SK-N-SH (cell line): ENCODE data around the gene SLC16A12. TPM values are rescaled to one million over a fixed set of nuclear protein-coding genes. Genes with fewer than 3 reads are reported as not detected.

ENCODE experiments used
- CTCF ChIA-PET: fragments of 300-600, 350-600 bp; formaldehyde crosslinking; extraction: SDS; loops from one replicate; lab custom pipeline; 2021; lab: Yijun Ruan, JAX
- POLR2A ChIA-PET: fragments of 350-600 bp; sonication (Branson Sonifier 250); formaldehyde crosslinking; extraction: SDS; loops from one replicate; lab custom pipeline; 2020; ENCODE audit warnings: antibody characterized with exemption, inconsistent platforms; lab: Yijun Ruan, JAX
- DNase-seq: peaks from one replicate; pipeline ENCODE4 v3.0.0; 2012
- H2AFZ ChIP-seq: fragments of 200-600 bp; sonication (generic); 2 replicates; pipeline ENCODE4 v1.8.1; 2016; ENCODE audit warnings: antibody characterized with exemption, mild to moderate bottlenecking, low read depth
- H3F3A ChIP-seq: fragments of 200-600 bp; sonication (generic); replicated peaks from 2 replicates; pipeline ENCODE3; 2016; ENCODE audit warnings: antibody characterized with exemption, mild to moderate bottlenecking; ENCODE audit not compliant: insufficient read depth
- H3K27ac ChIP-seq, 2 experiments: fragments of 200-500 bp in 1 of 2; fragments of 200-600 bp in 1 of 2; sonication (Bioruptor generic) in 1 of 2; sonication (generic), shearing (Covaris generic) in 1 of 2; 2 replicates each; pipeline versions ENCODE4 v1.5.1 to v1.6.1; 2014 to 2016; ENCODE audit warnings: low read depth in 2 of 2, inconsistent platforms in 1 of 2, low read length in 1 of 2, mild to moderate bottlenecking in 1 of 2, mixed read lengths in 1 of 2
- H3K27me3 ChIP-seq: fragments of 200-600 bp; sonication (generic), shearing (Covaris generic); 2 replicates; pipeline ENCODE4 v1.6.1; 2016; ENCODE audit warnings: mixed run types; ENCODE audit not compliant: insufficient read depth
- H3K36me3 ChIP-seq, 2 experiments: fragments of 200-500 bp in 1 of 2; fragments of 200-600 bp in 1 of 2; sonication (Bioruptor generic) in 1 of 2; sonication (generic) in 1 of 2; replicated peaks in 1 of 2; 2 replicates each; pipeline versions ENCODE3 to v1.5.1; 2014 to 2016; ENCODE audit warnings: low read length in 1 of 2, mild to moderate bottlenecking in 1 of 2; ENCODE audit not compliant: insufficient read depth in 2 of 2, control insufficient read depth in 1 of 2
- H3K4me1 ChIP-seq, 2 experiments: fragments of 200-500 bp in 1 of 2; fragments of 200-600 bp in 1 of 2; sonication (Bioruptor generic) in 1 of 2; sonication (generic), shearing (Covaris generic) in 1 of 2; 2 replicates each; pipeline versions ENCODE4 v1.5.1 to v1.6.1; 2014 to 2016; ENCODE audit warnings: low read depth in 1 of 2, low read length in 1 of 2, mixed run types in 1 of 2; ENCODE audit not compliant: insufficient read depth in 2 of 2, control insufficient read depth in 1 of 2
- H3K4me2 ChIP-seq: fragments of 200-600 bp; sonication (generic), shearing (Covaris generic); 2 replicates; pipeline ENCODE4 v1.6.1; 2017; ENCODE audit warnings: mixed run types
- H3K4me3 ChIP-seq, 2 experiments: fragments of 200-500 bp in 1 of 2; fragments of 200-600 bp in 1 of 2; sonication (Bioruptor generic) in 1 of 2; sonication (generic), shearing (Covaris generic) in 1 of 2; 2 replicates each; pipeline versions ENCODE4 v1.5.1 to v1.8.1; 2014 to 2016; ENCODE audit warnings: low read depth in 2 of 2, inconsistent platforms in 1 of 2, low read length in 1 of 2, mild to moderate bottlenecking in 1 of 2, mixed read lengths in 1 of 2, moderate library complexity in 1 of 2
- H3K79me2 ChIP-seq: fragments of 200-600 bp; sonication (generic); 2 replicates; pipeline ENCODE4 v1.8.1; 2017; ENCODE audit warnings: mild to moderate bottlenecking; ENCODE audit not compliant: insufficient read depth
- H3K9ac ChIP-seq: fragments of 200-600 bp; sonication (generic); 2 replicates; pipeline ENCODE4 v1.6.1; 2017; ENCODE audit warnings: mixed run types
- H3K9me2 ChIP-seq: fragments of 200-600 bp; sonication (generic); 2 replicates; pipeline ENCODE4 v1.6.1; 2017; ENCODE audit warnings: mixed run types
- H3K9me3 ChIP-seq: fragments of 200-600 bp; sonication (generic); 2 replicates; pipeline ENCODE4 v1.6.1; 2017; ENCODE audit warnings: mixed run types, mild to moderate bottlenecking, moderate library complexity
- H4K20me1 ChIP-seq: fragments of 200-600 bp; sonication (generic); 2 replicates; pipeline ENCODE4 v1.6.1; 2017; ENCODE audit warnings: mild to moderate bottlenecking, mixed run types; ENCODE audit not compliant: insufficient read depth
- CTCF ChIP-seq: fragments of 200-600 bp; sonication (generic); IDR thresholded peaks from 2 replicates; pipeline ENCODE4 v1.6.1; 2017; ENCODE audit warnings: antibody characterized with exemption, mild to moderate bottlenecking, moderate library complexity
- EP300 ChIP-seq, 2 experiments: IDR thresholded peaks; 2 replicates each; pipeline versions ENCODE4 v1.4.0 to v1.6.1; 2012; ENCODE audit warnings: borderline replicate concordance in 1 of 2, low read depth in 1 of 2, low read length in 1 of 2
- EZH2phosphoT487 ChIP-seq: fragments of 200-600 bp; sonication (generic); IDR thresholded peaks from 2 replicates; pipeline ENCODE4 v1.6.1; 2017; ENCODE audit warnings: low read depth, mixed run types, mild to moderate bottlenecking, antibody characterized with exemption, moderate library complexity, borderline replicate concordance
- FOSL2 ChIP-seq: IDR thresholded peaks from 2 replicates; pipeline ENCODE4 v1.4.0; 2012; ENCODE audit warnings: low read depth, mild to moderate bottlenecking, moderate library complexity, borderline replicate concordance
- FOXM1 ChIP-seq: IDR thresholded peaks from 2 replicates; pipeline ENCODE4 v1.4.0; 2012; ENCODE audit warnings: low read depth, mild to moderate bottlenecking
- GABPA ChIP-seq: IDR thresholded peaks from 2 replicates; pipeline ENCODE4 v1.4.0; 2012; ENCODE audit warnings: low read depth, mild to moderate bottlenecking
- IRF3 ChIP-seq: fragments of 150-350 bp; IDR thresholded peaks from 2 replicates; pipeline ENCODE4 v1.6.1; 2016; ENCODE audit warnings: mild to moderate bottlenecking, low read depth, low read length
- MEF2A ChIP-seq: IDR thresholded peaks from 2 replicates; pipeline ENCODE4 v1.4.0; 2012; ENCODE audit warnings: low read depth, borderline replicate concordance
- MXI1 ChIP-seq: IDR thresholded peaks from 2 replicates; pipeline ENCODE4 v1.6.1; 2012; ENCODE audit warnings: mild to moderate bottlenecking, low read depth, low read length, improper control_type of control experiment
- NFIC ChIP-seq: IDR thresholded peaks from 2 replicates; pipeline ENCODE4 v1.4.0; 2012; ENCODE audit warnings: borderline replicate concordance
- POLR2AphosphoS5 ChIP-seq: IDR thresholded peaks from 2 replicates; pipeline ENCODE4 v1.6.1; 2012; ENCODE audit warnings: low read depth, low read length
- RAD21 ChIP-seq: IDR thresholded peaks from 2 replicates; pipeline ENCODE4 v1.6.1; 2012; ENCODE audit warnings: mild to moderate bottlenecking, low read length
- RXRA ChIP-seq: IDR thresholded peaks from 2 replicates; pipeline ENCODE4 v1.4.0; 2012; ENCODE audit warnings: low read depth, mild to moderate bottlenecking, borderline replicate concordance
- SMC3 ChIP-seq: IDR thresholded peaks from 2 replicates; pipeline ENCODE4 v1.6.1; 2012; ENCODE audit warnings: low read depth, low read length, improper control_type of control experiment
- TAF1 ChIP-seq: IDR thresholded peaks from 2 replicates; pipeline ENCODE4 v1.6.1; 2012; ENCODE audit warnings: low read depth, mild to moderate bottlenecking, low read length, moderate library complexity, borderline replicate concordance
- TEAD4 ChIP-seq: IDR thresholded peaks from 2 replicates; pipeline ENCODE4 v1.4.0; 2012; ENCODE audit warnings: mild to moderate bottlenecking, borderline replicate concordance; ENCODE audit not compliant: insufficient read depth
- USF2 ChIP-seq: fragments of 150-350 bp; IDR thresholded peaks from 2 replicates; pipeline ENCODE4 v1.6.1; 2017; ENCODE audit warnings: antibody characterized with exemption, low read length, low read depth, borderline replicate concordance
- YY1 ChIP-seq: IDR thresholded peaks from 2 replicates; pipeline ENCODE4 v1.4.0; 2012; ENCODE audit warnings: low read depth, mild to moderate bottlenecking
- WGBS: methylation state at CpG from one replicate; pipeline ENCODE4 v1.1.6; 2017; ENCODE audit warnings: low lambda C conversion rate; 5-methylcytosine and 5-hydroxymethylcytosine counted together
- polyA plus RNA-seq, 3 experiments: library from polyadenylated mRNA; depleted of rRNA; stranded (reverse); fragments of >200 nt; gene quantifications; 2 replicates each; pipeline ENCODE4 v1.2.3, GENCODE V29; 2012

The SLC16A12 gene
- polyA plus RNA-seq, 1 of the 3 experiments (the other 2 are of a cell fraction), result 0.13 TPM

GRCh38 chr10:89580243-89580642 lies 44.8 kb upstream of the SLC16A12 start:
- no peak for DNase-seq
- CTCF ChIA-PET, result interaction anchor here (2.3 kb wide), 1 partner anchor 16 kb away, joined by 8 read pairs; no protein-coding TSS in a partner anchor
- no peak overlapping the region for H2AFZ ChIP-seq
- H4K20me1 ChIP-seq, result no peaks in the 10 kb centered on the region
- H3K27me3 ChIP-seq, result no peaks in the 10 kb centered on the region
- H3K4me1 ChIP-seq, result no peaks in the 10 kb centered on the region
- no peaks in the 10 kb centered on the region for H3K9me3 ChIP-seq
- 95% methylated on average over 4 of the region's 4 CpGs for WGBS
- peaks cover 4% of the 10 kb centered on the region for H3F3A ChIP-seq
- H3K79me2 ChIP-seq, result no peaks in the 10 kb centered on the region
- H3K9me2 ChIP-seq, result no peaks in the 10 kb centered on the region
- H3K4me3 ChIP-seq, result no peak overlapping the region
- POLR2A ChIA-PET, result no interaction called here
- TF ChIP-seq POLR2AphosphoS5, result no peak
- no peak for TF ChIP-seq TAF1
- no peak for TF ChIP-seq FOXM1
- TF ChIP-seq USF2, result no peak
- no peak for TF ChIP-seq NFIC
- TF ChIP-seq EZH2phosphoT487, result no peak
- no peak for TF ChIP-seq CTCF
- TF ChIP-seq MEF2A, result no peak
- no peak for TF ChIP-seq TEAD4
- no peak for TF ChIP-seq IRF3
- no peak for TF ChIP-seq GABPA
- no peak for TF ChIP-seq RXRA
- no peak for TF ChIP-seq SMC3
- TF ChIP-seq RAD21, result no peak
- no peak for TF ChIP-seq YY1
- no peak for TF ChIP-seq MXI1
- no peak for TF ChIP-seq EP300 (IDR thresholded peaks at IDR 0.05; ENCODE audit: borderline replicate concordance in 1 of 2, low read depth in 1 of 2, low read length in 1 of 2)
- TF ChIP-seq FOSL2, result no peak
- H3K4me2 ChIP-seq, result no peak overlapping the region
- H3K9ac ChIP-seq, result no peak overlapping the region
- H3K36me3 ChIP-seq, result peaks cover 3 to 11% of the 10 kb centered on the region in 2 experiments
- no peak overlapping the region for H3K27ac ChIP-seq
